GM13977 (cell line): Measurements from ENCODE around the gene RHOT1.
"Not testable (repeated sequence)": the region's sequence is repeated elsewhere in the genome, so short reads cannot be mapped to it uniquely, and the experiment has no call there.

ENCODE experiments used
- DNase-seq: peaks from one replicate; pipeline ENCODE4 v3.0.0; 2012; ENCODE audit warnings: low spot score
- CTCF ChIP-seq: IDR thresholded peaks from 2 replicates; pipeline ENCODE4 v1.5.1; 2012; ENCODE audit warnings: mild to moderate bottlenecking, control low read depth; ENCODE audit not compliant: insufficient read depth; ENCODE audit errors: extremely low read depth, missing control alignments
- in situ Hi-C: fragments of 300-500 bp; cut with MboI; formaldehyde crosslinking; loops from one replicate; pipeline ENCODE4 v1.12.0; 2022; ENCODE audit warnings: low sequenced_read_pairs, low pct_unique_long_range_greater_than_20kb, mixed read lengths, inconsistent platforms; ENCODE audit not compliant: unreplicated experiment

Gene RHOT1

GRCh38 chr17:32136856-32137255 lies 5.4 kb upstream of the RHOT1 start:
- DNase-seq, result no peak
- TF ChIP-seq CTCF, result no peak
- in situ Hi-C loops, result no loop called here

- in situ Hi-C loops, DNase-seq: not testable (repeated sequence)
Observed at GRCh38 chr17:32139504-32139903, 2.8 kb upstream of the RHOT1 start.

- no peak for TF ChIP-seq CTCF
- no peak for DNase-seq
- in situ Hi-C loops, result no loop called here
Observed at GRCh38 chr17:32141258-32141657, 1.0 kb upstream of the RHOT1 start.

- in situ Hi-C loops, result no loop called here
- DNase-seq, result no peak
- no peak for TF ChIP-seq CTCF
Observed at GRCh38 chr17:32141679-32142037, 644 bp upstream of the RHOT1 start.

- no peak for TF ChIP-seq CTCF
- in situ Hi-C loops, result no loop called here
- peak; percentile 35 for DNase-seq
Observed at GRCh38 chr17:32142857-32143526, 690 bp downstream of the RHOT1 start.

- in situ Hi-C loops, result no loop called here
- no peak for DNase-seq
- no peak for TF ChIP-seq CTCF
Observed at GRCh38 chr17:32143527-32143870, 1.2 kb downstream of the RHOT1 start.

GRCh38 chr17:32144442-32144841 lies 2.1 kb downstream of the RHOT1 start:
- DNase-seq, in situ Hi-C loops: not testable (repeated sequence)

- TF ChIP-seq CTCF, result no peak
- in situ Hi-C loops, result no loop called here
Observed at GRCh38 chr17:32148351-32148750, 6.0 kb downstream of the RHOT1 start.

More at GRCh38 chr17:32148351-32148750, 6.0 kb downstream of the RHOT1 start:
- no peak for DNase-seq
